SH-SY5Y (cell line): ENCODE results near the gene RTN3.

ENCODE experiments used
- GATA2 ChIP-seq: IDR thresholded peaks from 2 replicates; pipeline ENCODE4 v1.6.1; 2011; ENCODE audit warnings: mild to moderate bottlenecking, low read depth, low read length
- GATA3 ChIP-seq: IDR thresholded peaks from 2 replicates; pipeline ENCODE4 v1.6.1; 2011; ENCODE audit warnings: low read depth, mild to moderate bottlenecking, low read length, moderate library complexity

GRCh38 chr11:63783925-63784592, 102.8 kb downstream of the RTN3 start:
- TF ChIP-seq GATA2 (no peak), GATA3 (no peak)
